Neural progenitor cell (in vitro differentiated cells): Measurements from ENCODE around the gene ADH1B. TPM values are rescaled to one million over a fixed set of nuclear protein-coding genes. Genes with fewer than 3 reads are reported as not detected.

Source experiments
- DNase-seq: peaks from one replicate; pipeline ENCODE4 v3.0.0-alpha.2; 2016; ENCODE audit warnings: low spot score
- H2AFZ ChIP-seq: fragments of 200-600 bp; sonication (generic); replicated peaks from 2 replicates; pipeline ENCODE4 v1.6.1; 2016; ENCODE audit warnings: antibody characterized with exemption
- H3F3A ChIP-seq: fragments of 200-600 bp; sonication (generic); 2 replicates; pipeline ENCODE4 v1.6.1; 2016; ENCODE audit warnings: antibody characterized with exemption, low read depth
- H3K27ac ChIP-seq: fragments of 200-600 bp; sonication (generic); 2 replicates; pipeline ENCODE4 v1.5.1; 2016; ENCODE audit warnings: mild to moderate bottlenecking
- H3K27me3 ChIP-seq: fragments of 200-600 bp; sonication (generic); 2 replicates; pipeline ENCODE4 v1.6.1; 2016; ENCODE audit warnings: mild to moderate bottlenecking, moderate library complexity
- H3K36me3 ChIP-seq: fragments of 200-600 bp; sonication (generic); 2 replicates; pipeline ENCODE4 v1.5.1; 2016
- H3K4me1 ChIP-seq: fragments of 200-600 bp; sonication (generic); 2 replicates; pipeline ENCODE4 v1.6.1; 2016; ENCODE audit warnings: mixed run types
- H3K4me2 ChIP-seq: fragments of 200-600 bp; sonication (generic); 2 replicates; pipeline ENCODE4 v1.6.1; 2016
- H3K4me3 ChIP-seq: fragments of 200-600 bp; sonication (generic); 2 replicates; pipeline ENCODE4 v1.5.1; 2016
- H3K79me2 ChIP-seq: fragments of 200-600 bp; sonication (generic); 2 replicates; pipeline ENCODE4 v1.6.1; 2016; ENCODE audit warnings: low read depth
- H3K9ac ChIP-seq: fragments of 200-600 bp; sonication (generic); 2 replicates; pipeline ENCODE4 v1.6.1; 2016
- H3K9me3 ChIP-seq: fragments of 200-600 bp; sonication (generic); 2 replicates; pipeline ENCODE4 v1.5.1; 2016; ENCODE audit warnings: low read depth
- H4K20me1 ChIP-seq: fragments of 200-600 bp; sonication (generic); 2 replicates; pipeline ENCODE4 v1.6.1; 2016; ENCODE audit warnings: low read depth
- H3K27ac Mint-ChIP-seq: 3 replicates; pipeline ENCODE4 v1.8.0; 2021; ENCODE audit warnings: mixed read lengths
- H3K27me3 Mint-ChIP-seq: 2 replicates; pipeline ENCODE4 v1.8.0; 2022; ENCODE audit warnings: low read depth, mild to moderate bottlenecking, inconsistent platforms, moderate library complexity, mixed read lengths; ENCODE audit not compliant: insufficient read depth
- H3K36me3 Mint-ChIP-seq: 3 replicates; pipeline ENCODE4 v1.8.0; 2021; ENCODE audit warnings: mixed read lengths
- H3K4me1 Mint-ChIP-seq: 3 replicates; pipeline ENCODE4 v1.8.0; 2021; ENCODE audit warnings: mixed read lengths
- H3K4me3 Mint-ChIP-seq: 3 replicates; pipeline ENCODE4 v1.8.0; 2021; ENCODE audit warnings: mild to moderate bottlenecking, moderate library complexity, mixed read lengths
- H3K9me3 Mint-ChIP-seq: 3 replicates; pipeline ENCODE4 v1.8.0; 2020; ENCODE audit warnings: mixed read lengths
- EZH2 ChIP-seq: fragments of 200-600 bp; sonication (generic); IDR thresholded peaks from 2 replicates; pipeline ENCODE4 v1.6.1; 2017; ENCODE audit warnings: antibody characterized with exemption, mild to moderate bottlenecking, moderate library complexity
- EZH2phosphoT487 ChIP-seq: fragments of 200-600 bp; sonication (generic); IDR thresholded peaks from 2 replicates; pipeline ENCODE4 v1.6.1; 2017; ENCODE audit warnings: antibody characterized with exemption
- total RNA-seq: library from RNA; depleted of rRNA; stranded (reverse); fragments of >200 nt; gene quantifications from 2 replicates; pipeline ENCODE4 v1.2.3, GENCODE V29; 2015; ENCODE audit warnings: low replicate concordance
- TF ChIP-seq, protein P1 (sequence below): fragments of 200-600 bp; sonication (generic); IDR thresholded peaks from 2 replicates; pipeline ENCODE4 v1.5.1; 2017; ENCODE audit warnings: antibody characterized with exemption, mild to moderate bottlenecking

The ADH1B gene
- total RNA-seq, 1 donor from 2014 or later: not detected

DNA sequence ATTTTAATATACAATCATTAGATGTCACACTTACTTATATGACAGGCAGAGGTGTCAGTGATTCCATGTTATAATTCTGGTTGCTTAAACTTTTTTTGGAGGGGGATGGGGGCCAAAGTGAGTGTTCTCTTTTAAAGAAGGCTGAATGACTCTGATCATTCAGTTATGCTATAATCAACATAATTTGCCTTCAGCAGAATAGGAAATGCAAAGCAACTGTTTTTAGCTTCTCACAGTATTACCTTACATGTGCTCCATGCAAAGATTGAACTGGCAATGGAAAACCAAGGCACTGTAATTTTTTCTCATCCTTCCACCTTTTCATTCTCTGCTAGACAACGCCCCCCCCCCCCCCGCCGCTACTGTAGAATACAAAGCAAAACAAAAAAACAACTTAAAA is 18.0 kb upstream of the ADH1B start:
- H3K27ac ChIP-seq: no peak overlapping the region

DNA sequence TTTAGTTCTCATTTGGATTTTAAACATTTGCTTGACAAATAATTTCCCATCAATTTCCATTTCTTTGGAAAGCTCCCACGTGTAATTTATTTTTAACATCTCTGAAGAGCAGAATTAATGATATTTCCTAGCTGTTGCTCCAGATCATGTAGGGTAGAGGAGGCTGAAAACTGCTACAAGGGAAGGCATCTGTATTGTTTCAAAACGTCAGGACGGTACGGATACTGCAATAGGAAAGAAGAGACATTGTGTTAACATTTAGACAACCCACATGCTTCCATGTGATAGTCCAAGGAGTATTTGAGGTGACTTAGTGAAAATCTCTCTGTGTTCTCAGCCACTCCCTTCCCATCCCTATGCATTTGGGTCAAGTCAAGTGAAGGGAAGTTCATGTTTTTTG is 15.4 kb upstream of the ADH1B start:
- Histone ChIP-seq H3K4me1 (no peaks in the 10 kb centered on the region), H3K27me3 (no peaks in the 10 kb centered on the region), H3K36me3 (no peaks in the 10 kb centered on the region), H3K4me2 (no peak overlapping the region), H3K79me2 (no peaks in the 10 kb centered on the region), H3K9ac (no peak overlapping the region), H4K20me1 (no peaks in the 10 kb centered on the region), H2AFZ (peak overlapping the region; percentile 43), H3K9me3 (no peaks in the 10 kb centered on the region), H3K4me3 (no peak overlapping the region), H3K27ac (no peak overlapping the region), H3F3A (no peaks in the 10 kb centered on the region)
- Mint-ChIP-seq H3K4me1 (no peaks in the 10 kb centered on the region), H3K27me3 (no peaks in the 10 kb centered on the region), H3K36me3 (no peaks in the 10 kb centered on the region), H3K9me3 (no peaks in the 10 kb centered on the region), H3K27ac (no peak overlapping the region), H3K4me3 (no peak overlapping the region)
- no peak for DNase-seq
- TF ChIP-seq, protein P1, sequence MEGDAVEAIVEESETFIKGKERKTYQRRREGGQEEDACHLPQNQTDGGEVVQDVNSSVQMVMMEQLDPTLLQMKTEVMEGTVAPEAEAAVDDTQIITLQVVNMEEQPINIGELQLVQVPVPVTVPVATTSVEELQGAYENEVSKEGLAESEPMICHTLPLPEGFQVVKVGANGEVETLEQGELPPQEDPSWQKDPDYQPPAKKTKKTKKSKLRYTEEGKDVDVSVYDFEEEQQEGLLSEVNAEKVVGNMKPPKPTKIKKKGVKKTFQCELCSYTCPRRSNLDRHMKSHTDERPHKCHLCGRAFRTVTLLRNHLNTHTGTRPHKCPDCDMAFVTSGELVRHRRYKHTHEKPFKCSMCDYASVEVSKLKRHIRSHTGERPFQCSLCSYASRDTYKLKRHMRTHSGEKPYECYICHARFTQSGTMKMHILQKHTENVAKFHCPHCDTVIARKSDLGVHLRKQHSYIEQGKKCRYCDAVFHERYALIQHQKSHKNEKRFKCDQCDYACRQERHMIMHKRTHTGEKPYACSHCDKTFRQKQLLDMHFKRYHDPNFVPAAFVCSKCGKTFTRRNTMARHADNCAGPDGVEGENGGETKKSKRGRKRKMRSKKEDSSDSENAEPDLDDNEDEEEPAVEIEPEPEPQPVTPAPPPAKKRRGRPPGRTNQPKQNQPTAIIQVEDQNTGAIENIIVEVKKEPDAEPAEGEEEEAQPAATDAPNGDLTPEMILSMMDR: no peak
- no peak for TF ChIP-seq EZH2
- TF ChIP-seq EZH2phosphoT487: no peak

More for the DNA sequence above, 18.0 kb upstream of the ADH1B start:
- Histone ChIP-seq H3K79me2 (no peaks in the 10 kb centered on the region), H3K9me3 (no peaks in the 10 kb centered on the region), H3K9ac (no peak overlapping the region), H3K4me1 (no peaks in the 10 kb centered on the region), H3K36me3 (no peaks in the 10 kb centered on the region), H3K4me2 (no peak overlapping the region), H3K27me3 (no peaks in the 10 kb centered on the region), H4K20me1 (no peaks in the 10 kb centered on the region), H3K4me3 (no peak overlapping the region), H2AFZ (no peak overlapping the region), H3F3A (no peaks in the 10 kb centered on the region)
- no peak overlapping the region for H3K4me3 Mint-ChIP-seq
- H3K27ac Mint-ChIP-seq: no peak overlapping the region
- H3K9me3 Mint-ChIP-seq: no peaks in the 10 kb centered on the region
- no peaks in the 10 kb centered on the region for H3K4me1 Mint-ChIP-seq
- no peaks in the 10 kb centered on the region for H3K27me3 Mint-ChIP-seq
- TF ChIP-seq EZH2 (no peak), EZH2phosphoT487 (no peak)
- TF ChIP-seq, protein P1: no peak
- no peaks in the 10 kb centered on the region for H3K36me3 Mint-ChIP-seq
- no peak for DNase-seq

GRCh38 chr4:99334880-99335279 is 13.7 kb upstream of the ADH1B start:
- H3K27me3 Mint-ChIP-seq: no peaks in the 10 kb centered on the region
- H3K4me2 ChIP-seq: no peak overlapping the region
- H4K20me1 ChIP-seq: no peaks in the 10 kb centered on the region
- H3F3A ChIP-seq: no peaks in the 10 kb centered on the region
- H3K9ac ChIP-seq: no peak overlapping the region
- TF ChIP-seq EZH2: no peak
- TF ChIP-seq EZH2phosphoT487: no peak
- TF ChIP-seq, protein P1: no peak
- no peak overlapping the region for H3K4me3 ChIP-seq
- no peak overlapping the region for H3K4me3 Mint-ChIP-seq
- DNase-seq: no peak
- no peaks in the 10 kb centered on the region for H3K27me3 ChIP-seq
- no peaks in the 10 kb centered on the region for H3K4me1 Mint-ChIP-seq
- no peaks in the 10 kb centered on the region for H3K9me3 ChIP-seq
- H2AFZ ChIP-seq: no peak overlapping the region
- H3K9me3 Mint-ChIP-seq: no peaks in the 10 kb centered on the region
- H3K27ac Mint-ChIP-seq: no peak overlapping the region
- H3K36me3 ChIP-seq: no peaks in the 10 kb centered on the region
- no peaks in the 10 kb centered on the region for H3K79me2 ChIP-seq
- no peaks in the 10 kb centered on the region for H3K4me1 ChIP-seq
- H3K27ac ChIP-seq: no peak overlapping the region
- no peaks in the 10 kb centered on the region for H3K36me3 Mint-ChIP-seq

GRCh38 chr4:99330648-99331047 is 9.4 kb upstream of the ADH1B start:
- Histone ChIP-seq H3K27ac (no peak overlapping the region), H3K9ac (no peak overlapping the region), H3K4me3 (no peak overlapping the region), H3K36me3 (no peaks in the 10 kb centered on the region), H3K9me3 (no peaks in the 10 kb centered on the region), H3K27me3 (no peaks in the 10 kb centered on the region), H3K4me1 (no peaks in the 10 kb centered on the region), H3K4me2 (no peak overlapping the region), H4K20me1 (no peaks in the 10 kb centered on the region), H2AFZ (no peak overlapping the region), H3K79me2 (no peaks in the 10 kb centered on the region), H3F3A (no peaks in the 10 kb centered on the region)
- Mint-ChIP-seq H3K27me3 (no peaks in the 10 kb centered on the region), H3K4me3 (no peak overlapping the region), H3K9me3 (peaks cover 3% of the 10 kb centered on the region), H3K4me1 (no peaks in the 10 kb centered on the region), H3K27ac (no peak overlapping the region), H3K36me3 (no peaks in the 10 kb centered on the region)
- TF ChIP-seq EZH2 (no peak), EZH2phosphoT487 (no peak)
- TF ChIP-seq, protein P1: no peak
- DNase-seq: no peak
